GM21423 (cell line): ENCODE results near the gene RSKR.
"Not testable (repeated sequence)": the region's sequence is repeated elsewhere in the genome, so short reads cannot be mapped to it uniquely, and the experiment has no call there.

Source experiments
- ATAC-seq: cut with Tn5 transposase; IDR thresholded peaks from one replicate; pipeline ENCODE4 v1.9.1; 2021; ENCODE audit warnings: mild to moderate bottlenecking, moderate library complexity; ENCODE audit not compliant: unreplicated experiment

Gene RSKR

GRCh38 chr17:28613931-28614381 lies at the start of gene RSKR:
RSKR (minus strand) TSS chr17:28614185; CDS start chr17:28614161, 24 bp downstream.
- no peak for ATAC-seq

DNA sequence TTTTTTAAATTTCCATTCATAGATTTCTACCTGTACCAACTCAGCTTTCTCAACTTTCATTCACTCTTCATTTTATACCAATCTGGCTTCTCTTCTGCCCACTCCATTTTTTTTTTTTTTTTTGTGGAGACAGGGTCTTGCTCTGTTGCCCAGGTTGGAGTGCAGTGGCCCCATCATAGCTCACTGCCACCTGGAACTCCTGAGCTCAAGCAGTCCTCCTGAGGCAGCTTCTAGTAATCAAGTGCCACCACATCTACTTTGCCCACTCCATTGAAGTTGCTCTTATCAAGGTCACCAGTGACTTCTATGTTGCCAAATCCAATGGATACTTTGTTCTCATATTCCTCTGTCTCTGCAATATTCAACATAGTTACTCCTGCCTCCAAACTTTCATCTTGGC lies 49.7 kb upstream of the RSKR start:
- ATAC-seq: no peak

DNA sequence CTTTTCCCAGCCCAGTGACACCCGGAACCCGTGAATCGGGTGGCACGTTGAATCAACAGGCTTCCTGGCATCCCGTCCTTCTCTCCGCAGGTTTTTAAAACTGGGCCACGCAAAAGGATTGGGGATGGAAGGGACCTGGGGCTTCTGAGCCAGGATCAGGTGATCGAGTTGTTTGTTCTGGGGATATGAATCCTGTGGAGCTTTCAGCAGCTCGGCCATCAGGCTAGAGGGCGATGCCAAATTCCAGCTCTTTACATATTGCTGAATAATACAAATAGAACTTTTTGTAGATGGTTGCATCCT lies 48.5 kb upstream of the RSKR start:
- ATAC-seq: no peak

GRCh38 chr17:28661635-28662526 lies 47.9 kb upstream of the RSKR start, which contains the start of the genes SDF2 and SUPT6H:
SDF2 (minus strand) TSS chr17:28661906; CDS start chr17:28661876, 30 bp downstream.
SUPT6H (plus strand) TSS chr17:28662205; CDS start chr17:28673402, 11,197 bp downstream.
- ATAC-seq: peak; percentile 86

- ATAC-seq: not testable (repeated sequence)
These were observed 45.5 kb upstream of the RSKR start for GRCh38 chr17:28659497-28659881.

DNA sequence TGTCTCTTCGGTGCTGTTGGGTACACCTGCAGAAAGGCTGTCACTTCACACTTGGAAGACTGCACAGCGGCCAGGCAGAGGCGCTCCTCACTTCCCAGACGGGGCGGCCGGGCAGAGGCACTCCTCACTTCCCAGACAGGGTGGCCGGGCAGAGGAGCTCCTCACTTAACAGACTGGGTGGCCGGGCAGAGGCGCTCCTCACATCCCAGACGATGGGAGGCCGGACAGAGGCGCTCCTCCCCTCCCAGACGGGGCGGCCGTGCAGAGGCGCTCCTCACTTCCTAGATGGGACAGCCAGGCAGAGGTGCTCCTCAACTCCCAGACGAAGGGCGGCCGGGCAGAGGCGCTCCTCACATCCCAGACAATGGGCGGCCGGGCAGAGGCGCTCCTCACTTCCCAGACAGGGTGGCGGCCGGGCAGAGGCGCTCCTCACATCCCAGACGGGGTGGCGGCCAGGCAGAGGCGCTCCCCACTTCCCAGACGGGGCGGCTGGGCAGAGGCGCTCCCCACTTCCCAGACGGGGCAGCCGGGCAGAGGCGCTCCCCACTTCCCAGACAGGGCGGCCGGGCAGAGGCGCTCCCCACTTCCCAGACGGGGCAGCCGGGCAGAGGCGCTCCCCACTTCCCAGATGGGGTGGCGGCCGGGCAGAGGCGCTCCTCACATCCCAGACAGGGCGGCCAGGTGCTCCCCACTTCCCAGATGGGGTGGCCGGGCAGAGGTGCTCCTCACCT lies 44.9 kb upstream of the RSKR start:
- not testable (repeated sequence) for ATAC-seq

DNA sequence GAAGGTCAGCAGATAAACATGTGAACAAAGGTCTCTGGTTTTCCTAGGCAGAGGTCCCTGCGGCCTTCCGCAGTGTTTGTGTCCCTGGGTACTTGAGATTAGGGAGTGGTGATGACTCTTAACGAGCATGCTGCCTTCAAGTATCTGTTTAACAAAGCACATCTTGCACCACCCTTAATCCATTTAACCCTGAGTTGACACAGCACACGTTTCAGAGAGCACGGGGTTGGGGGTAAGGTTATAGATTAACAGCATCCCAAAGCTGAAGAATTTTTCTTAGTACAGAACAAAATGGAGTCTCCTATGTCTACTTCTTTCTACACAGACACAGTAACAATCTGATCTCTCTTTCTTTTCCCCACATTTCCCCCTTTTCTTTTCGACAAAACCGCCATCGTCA lies 44.4 kb upstream of the RSKR start:
- not testable (repeated sequence) for ATAC-seq

GRCh38 chr17:28657756-28658155 lies 43.8 kb upstream of the RSKR start:
- ATAC-seq: no peak

- ATAC-seq: no peak
These were observed 41.2 kb upstream of the RSKR start for GRCh38 chr17:28655160-28655559.

GRCh38 chr17:28648698-28649097 lies 34.7 kb upstream of the RSKR start:
- no peak for ATAC-seq

DNA sequence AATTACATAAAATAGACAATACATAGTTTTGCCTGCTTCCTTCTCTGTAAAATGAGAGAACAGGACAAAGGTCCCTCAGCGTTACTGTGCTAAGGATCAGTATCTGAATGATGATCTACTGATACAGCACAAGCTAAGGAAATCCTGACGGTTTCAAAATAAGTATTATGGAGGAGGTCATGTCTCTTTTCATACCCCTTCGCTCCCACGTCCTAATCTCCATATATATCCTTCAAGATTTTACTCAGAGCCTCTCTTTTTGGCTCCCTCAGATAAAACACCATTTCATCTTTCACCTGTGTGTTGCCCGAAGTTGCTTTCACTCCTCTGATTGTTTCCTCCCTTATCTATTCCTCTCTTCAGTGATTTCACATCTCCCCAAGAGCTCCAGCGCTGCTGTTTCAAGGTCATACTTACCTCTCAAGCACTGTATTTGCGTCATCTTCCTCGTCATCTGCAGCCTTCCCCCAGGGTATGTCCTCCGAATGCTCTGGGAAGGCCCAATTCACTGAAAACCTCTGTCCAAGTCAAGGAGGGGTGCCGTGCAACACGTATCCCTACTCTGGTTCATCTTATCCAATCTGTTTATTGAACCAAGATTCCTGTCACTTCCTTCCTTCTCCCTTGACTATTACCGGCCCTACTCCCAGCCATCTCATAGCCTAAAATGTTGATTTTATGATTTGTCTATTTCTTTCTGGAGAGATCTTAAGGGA lies 32.2 kb upstream of the RSKR start:
- ATAC-seq: no peak

DNA sequence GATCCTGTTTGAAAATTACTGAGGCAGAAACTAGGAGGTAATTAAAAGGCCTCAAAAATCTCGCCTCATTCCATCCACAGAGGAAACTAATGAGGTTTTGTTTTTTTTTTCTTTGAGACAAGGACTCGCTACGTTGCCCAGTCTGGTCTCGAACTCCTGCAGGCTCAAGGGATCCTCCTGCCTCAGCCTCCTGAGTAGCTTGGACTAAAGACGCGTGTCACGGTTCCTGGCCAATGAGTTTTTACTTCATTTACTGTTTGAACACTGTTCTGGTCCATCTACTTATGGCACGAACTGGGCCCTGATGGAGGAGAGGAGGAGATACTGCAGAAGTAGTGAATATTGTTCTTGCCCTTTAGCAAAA lies 31.6 kb upstream of the RSKR start:
- no peak for ATAC-seq

DNA sequence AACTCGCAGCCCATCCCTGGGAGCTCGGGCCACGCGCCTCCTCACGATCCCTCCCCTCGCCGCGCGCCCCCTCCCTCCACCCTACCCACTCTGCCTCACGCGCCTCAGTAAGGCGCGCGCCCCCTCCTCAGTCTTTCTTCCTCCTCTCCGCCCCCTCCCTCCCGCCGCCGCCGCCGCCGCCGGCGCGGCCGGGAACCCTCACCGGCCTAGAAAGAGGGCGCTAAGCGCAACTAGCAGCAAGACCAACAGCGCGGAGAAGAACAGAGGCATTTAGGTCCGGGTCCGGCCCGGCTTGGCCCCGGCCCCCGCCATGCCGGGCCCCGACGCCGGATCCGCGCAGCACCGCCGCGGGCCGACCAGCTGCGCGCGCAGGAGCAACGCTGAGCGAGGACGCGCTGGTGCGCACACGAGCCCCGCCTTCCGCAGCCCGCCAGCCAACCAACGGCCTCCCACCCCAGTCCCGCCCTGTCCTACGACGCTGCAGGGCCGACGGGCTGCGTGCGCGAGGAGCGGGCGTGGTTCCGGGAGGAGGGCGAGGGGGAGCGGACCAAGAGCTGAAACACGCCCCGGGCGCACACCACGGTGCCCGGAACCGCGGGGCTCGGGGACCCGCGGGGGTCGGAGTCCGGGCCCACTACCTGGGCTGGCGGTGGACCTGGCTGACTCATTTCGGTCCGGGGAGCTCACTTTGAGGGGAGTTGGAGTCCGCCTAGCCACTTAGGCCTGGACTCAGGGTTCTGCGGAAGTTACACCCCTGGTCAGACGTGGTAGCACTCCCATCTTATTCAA lies 31.0 kb upstream of the RSKR start, which contains the start of gene BLTP2:
TSS of gene BLTP2 (minus strand) at position 372 of the 789 bp plus-strand sequence. CDS start at position 270, 102 bp downstream.
- peak; percentile 86 for ATAC-seq

GRCh38 chr17:28643983-28644786 lies 30.2 kb upstream of the RSKR start:
- peak; percentile 4 for ATAC-seq

- no peak for ATAC-seq
These were observed 27.6 kb upstream of the RSKR start for GRCh38 chr17:28641579-28641978.

GRCh38 chr17:28635506-28635905 lies 21.5 kb upstream of the RSKR start:
- no peak for ATAC-seq

DNA sequence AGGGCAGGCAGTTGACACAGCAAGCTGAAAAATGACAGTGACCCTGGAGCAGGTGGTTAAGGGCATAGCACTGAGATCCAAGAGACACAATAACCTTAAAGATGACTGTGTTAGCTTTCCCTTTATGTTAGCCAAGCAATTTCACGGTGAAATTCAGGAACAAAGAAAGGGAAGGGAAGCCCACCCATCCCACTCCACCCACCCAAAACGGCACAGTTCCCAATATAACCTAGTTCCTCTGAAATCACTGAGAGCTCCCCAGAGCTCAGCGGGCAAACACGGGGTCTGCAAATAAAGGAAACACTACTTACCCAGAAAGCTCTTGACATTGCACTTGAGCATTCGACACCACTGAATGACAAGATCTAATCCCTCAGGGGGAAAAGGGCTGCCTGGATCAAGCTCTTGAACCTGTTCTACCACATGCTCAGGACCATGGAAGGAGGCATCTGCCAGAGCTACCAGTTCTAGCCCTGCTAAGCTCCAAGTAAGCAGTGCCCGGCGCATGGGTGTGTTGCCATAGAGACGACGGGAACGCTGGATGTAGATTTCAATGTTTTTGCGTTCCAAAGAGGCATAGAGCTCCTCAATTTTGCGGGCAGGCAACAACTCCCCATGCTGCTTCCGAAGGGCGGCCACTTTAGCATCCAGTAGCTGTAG lies 20.4 kb upstream of the RSKR start:
- no peak for ATAC-seq

DNA sequence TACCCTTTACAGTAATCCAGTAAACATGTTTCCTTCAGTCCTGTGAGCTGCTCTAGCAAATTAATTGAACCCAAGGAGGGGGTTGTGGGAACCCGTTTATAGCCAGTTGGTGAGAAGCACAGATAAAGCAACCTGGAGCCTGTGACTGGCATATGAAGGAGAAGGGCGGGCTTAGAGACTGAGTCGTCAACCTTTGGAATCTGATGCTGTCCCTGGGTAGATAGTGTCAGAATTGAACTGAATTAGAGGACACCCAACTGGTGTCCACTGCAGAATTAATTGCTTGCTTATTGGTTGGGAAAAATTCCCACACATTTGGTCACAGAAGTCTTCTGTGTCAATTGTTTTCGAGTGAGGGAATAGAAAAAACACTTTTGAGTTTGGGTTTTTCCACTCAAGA lies 12.8 kb upstream of the RSKR start:
- no peak for ATAC-seq

- no peak for ATAC-seq
These were observed 10.2 kb upstream of the RSKR start for GRCh38 chr17:28624148-28624547.
